ENCODE data around the gene PPP1R13L. TPM values are rescaled to one million over a fixed set of nuclear protein-coding genes. Genes with fewer than 3 reads are reported as not detected.
"Not testable (repeated sequence)": the region's sequence is repeated elsewhere in the genome, so short reads cannot be mapped to it uniquely, and the experiment has no call there.

Gene PPP1R13L
- total and polyA plus RNA-seq, 12 donors: 85.2 to 265 (median 166) TPM

GRCh38 chr19:45414468-45414867, 9.6 kb upstream of the PPP1R13L start:
- WGBS, 2 donors: 95 to 96% methylated on average over 8 of the region's 8 CpGs
- Histone ChIP-seq H3K4me1 (peaks cover 0 to 17% (median 6%) of the 10 kb centered on the region in 9 donors), H3K27me3 (no peaks in the 10 kb centered on the region), H3K36me3 (peaks cover 0 to 88% (median 31%) of the 10 kb centered on the region in 9 donors), H3K27ac (no peak overlapping the region), H3K9me3 (no peaks in the 10 kb centered on the region), H3K4me3 (no peak overlapping the region)
- ATAC-seq (no peak), DNase-seq (no peak)
- intact Hi-C loops (cut with DNase I): no loop called here
- TF ChIP-seq CTCF (IDR thresholded peaks at IDR 0.05): no peak

- DNase-seq: no peak
- Histone ChIP-seq H3K9me3 (no peaks in the 10 kb centered on the region), H3K4me1 (peaks cover 0 to 17% (median 6%) of the 10 kb centered on the region in 9 donors), H3K27ac (peak overlapping the region in 5 of 10 donors; percentile 3 to 56 (median 19)), H3K36me3 (peaks cover 0 to 84% (median 21%) of the 10 kb centered on the region in 9 donors), H3K4me3 (no peak overlapping the region), H3K27me3 (no peaks in the 10 kb centered on the region)
- TF ChIP-seq CTCF (IDR thresholded peaks at IDR 0.05): no peak
- WGBS, 2 donors: 64 to 65% methylated on average over 6 of the region's 6 CpGs
- intact Hi-C loops (cut with DNase I): no loop called here
- ATAC-seq: peak in 1 of 8 donors; percentile 16
These were observed 8.6 kb upstream of the PPP1R13L start for GRCh38 chr19:45413497-45413896.

- H3K27ac ChIP-seq; H3K9me3 ChIP-seq; H3K27me3 ChIP-seq; intact Hi-C loops (cut with DNase I); H3K4me3 ChIP-seq; DNase-seq; ATAC-seq: not testable (repeated sequence)
- Histone ChIP-seq H3K4me1 (peaks cover 0 to 22% (median 14%) of the 10 kb centered on the region in 9 donors), H3K36me3 (peaks cover 0 to 58% (median 21%) of the 10 kb centered on the region in 9 donors)
- WGBS, 2 donors: 93 to 99% methylated on average over 4 of the region's 4 CpGs
These were observed 5.5 kb upstream of the PPP1R13L start for GRCh38 chr19:45410330-45410729.

- no peak for ATAC-seq
- H3K27ac ChIP-seq: no peak overlapping the region
- peaks cover 0 to 50% (median 17%) of the 10 kb centered on the region in 9 donors for H3K36me3 ChIP-seq
- no peak overlapping the region for H3K4me3 ChIP-seq
- DNase-seq: no peak
- peaks cover 0 to 6% (median 0%) of the 10 kb centered on the region in 7 donors for H3K27me3 ChIP-seq
- WGBS, 2 donors: 51 to 58% methylated on average over 4 of the region's 4 CpGs
- TF ChIP-seq CTCF (IDR thresholded peaks at IDR 0.05): no peak
- peaks cover 0 to 29% (median 18%) of the 10 kb centered on the region in 9 donors for H3K4me1 ChIP-seq
- no peaks in the 10 kb centered on the region for H3K9me3 ChIP-seq
- intact Hi-C loops (cut with DNase I): no loop called here
These were observed 4.7 kb upstream of the PPP1R13L start for GRCh38 chr19:45409557-45409920.

GRCh38 chr19:45408830-45409556, 4.1 kb upstream of the PPP1R13L start:
- H3K27me3 ChIP-seq: peaks cover 0 to 11% (median 0%) of the 10 kb centered on the region in 7 donors
- H3K27ac ChIP-seq: peak overlapping the region in 2 of 10 donors; percentile 23 to 36
- peaks cover 2 to 34% (median 23%) of the 10 kb centered on the region in 9 donors for H3K4me1 ChIP-seq
- intact Hi-C loops (cut with DNase I): no loop called here
- 82 to 86% methylated on average over 15 of the region's 15 CpGs for WGBS, 2 donors
- H3K4me3 ChIP-seq: no peak overlapping the region
- ATAC-seq (no peak), DNase-seq (no peak)
- TF ChIP-seq CTCF (IDR thresholded peaks at IDR 0.05): no peak
- no peaks in the 10 kb centered on the region for H3K9me3 ChIP-seq
- H3K36me3 ChIP-seq: peaks cover 0 to 44% (median 11%) of the 10 kb centered on the region in 9 donors

Measured in heart right ventricle (tissue), 16 donors.